Measurements from ENCODE around the gene NFIB. TPM values are rescaled to one million over a fixed set of nuclear protein-coding genes. Genes with fewer than 3 reads are reported as not detected.

Gene NFIB
- total RNA-seq, 1 experiment from 2014 or later, result 12.5 TPM

GRCh38 chr9:14089051-14089803 lies 224.7 kb downstream of the NFIB start (continued):
- TF ChIP-seq ZSCAN18 (CRISPR knock-in tag; IDR thresholded peaks at IDR 0.05), result no peak
- no peak for TF ChIP-seq SMAD3 (CRISPR knock-in tag; IDR thresholded peaks at IDR 0.05; ENCODE audit: borderline replicate concordance)
- no peak for TF ChIP-seq GTF2I (CRISPR knock-in tag; conservative IDR thresholded peaks at IDR 0.05)

DNA sequence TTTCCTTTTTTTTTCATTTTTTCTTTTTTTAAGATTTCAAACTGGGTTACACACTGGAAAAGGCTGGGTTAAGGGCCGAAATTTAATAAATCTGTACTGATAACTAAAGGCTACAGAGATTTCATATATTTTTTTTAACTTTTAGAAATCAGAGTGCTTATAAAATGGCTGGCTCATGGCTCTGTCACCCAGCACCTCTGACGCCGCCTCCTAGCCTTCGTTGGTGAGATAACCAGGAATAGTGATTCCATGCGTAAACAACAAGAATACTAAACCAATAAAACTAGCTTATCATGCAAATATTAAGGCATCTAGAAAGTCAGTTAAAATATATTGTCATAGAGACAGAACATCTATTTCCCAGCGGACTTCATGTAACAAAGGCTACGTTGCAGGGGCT lies 226.4 kb downstream of the NFIB start:
- POLR2A ChIA-PET, result no interaction called here
- CTCF ChIA-PET, result no interaction called here
- no peaks in the 10 kb centered on the region for H3K27me3 Mint-ChIP-seq (ENCODE audit: low read depth)
- TF ChIP-seq ZNF138 (CRISPR knock-in tag; conservative IDR thresholded peaks at IDR 0.05), result no peak
- no peak for TF ChIP-seq ZNF232 (CRISPR knock-in tag; IDR thresholded peaks at IDR 0.05)
- TF ChIP-seq SOX15 (CRISPR knock-in tag; IDR thresholded peaks at IDR 0.05), result no peak
- no peak overlapping the region for H3K4me3 Mint-ChIP-seq
- no peak for DNase-seq (ENCODE audit: low spot score)
- H3K36me3 Mint-ChIP-seq, result no peaks in the 10 kb centered on the region
- H3K4me1 Mint-ChIP-seq, result peaks cover 24% of the 10 kb centered on the region
- H3K9me3 Mint-ChIP-seq, result no peaks in the 10 kb centered on the region
- peak; percentile 30; the same call in 1 of the 2 replicates for ATAC-seq
- H3K27ac Mint-ChIP-seq, result no peak overlapping the region

DNA sequence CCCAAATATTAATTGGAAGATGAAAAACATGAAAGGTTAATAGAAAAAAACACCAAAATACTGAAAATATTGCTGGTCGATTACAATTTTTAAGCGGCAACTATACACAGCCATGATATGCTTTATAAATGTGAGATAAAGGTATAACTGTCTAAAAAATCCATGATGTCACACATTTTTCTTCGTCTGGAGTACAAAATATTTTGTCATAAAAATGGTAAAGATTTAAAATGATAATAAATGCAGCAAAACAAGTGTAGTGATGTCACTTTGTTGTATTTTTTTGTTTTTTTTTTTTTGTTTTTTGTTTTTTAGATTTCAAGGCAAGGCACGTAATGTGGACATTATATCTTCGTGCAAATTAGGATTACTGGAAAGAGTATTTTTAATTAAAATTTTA lies 227.4 kb downstream of the NFIB start:
- no peak overlapping the region for H3K4me3 Mint-ChIP-seq
- ATAC-seq (no peak), DNase-seq (ENCODE audit: low spot score) (no peak)
- POLR2A ChIA-PET, result no interaction called here
- no peaks in the 10 kb centered on the region for H3K27me3 Mint-ChIP-seq (ENCODE audit: low read depth)
- CTCF ChIA-PET, result no interaction called here
- H3K9me3 Mint-ChIP-seq, result no peaks in the 10 kb centered on the region
- TF ChIP-seq ZNF281 (CRISPR knock-in tag; IDR thresholded peaks at IDR 0.05), result no peak
- TF ChIP-seq MXD4 (CRISPR knock-in tag; IDR thresholded peaks at IDR 0.05; ENCODE audit: borderline replicate concordance), result no peak
- no peak for TF ChIP-seq JAZF1 (CRISPR knock-in tag; IDR thresholded peaks at IDR 0.05)
- no peak for TF ChIP-seq KAT7 (CRISPR knock-in tag; IDR thresholded peaks at IDR 0.05; ENCODE audit: borderline replicate concordance)
- TF ChIP-seq RELA (CRISPR knock-in tag; IDR thresholded peaks at IDR 0.05; ENCODE audit: borderline replicate concordance), result no peak
- TF ChIP-seq HMGA2 (CRISPR knock-in tag; IDR thresholded peaks at IDR 0.05), result no peak
- TF ChIP-seq JUN (CRISPR knock-in tag; IDR thresholded peaks at IDR 0.05), result no peak
- no peak for TF ChIP-seq NFE2L1 (CRISPR knock-in tag; IDR thresholded peaks at IDR 0.05)
- TF ChIP-seq ESRRA (CRISPR knock-in tag; IDR thresholded peaks at IDR 0.05; ENCODE audit: borderline replicate concordance), result no peak
- no peak for TF ChIP-seq ZNF396 (CRISPR knock-in tag; IDR thresholded peaks at IDR 0.05; ENCODE audit: borderline replicate concordance)
- TF ChIP-seq, protein P1, sequence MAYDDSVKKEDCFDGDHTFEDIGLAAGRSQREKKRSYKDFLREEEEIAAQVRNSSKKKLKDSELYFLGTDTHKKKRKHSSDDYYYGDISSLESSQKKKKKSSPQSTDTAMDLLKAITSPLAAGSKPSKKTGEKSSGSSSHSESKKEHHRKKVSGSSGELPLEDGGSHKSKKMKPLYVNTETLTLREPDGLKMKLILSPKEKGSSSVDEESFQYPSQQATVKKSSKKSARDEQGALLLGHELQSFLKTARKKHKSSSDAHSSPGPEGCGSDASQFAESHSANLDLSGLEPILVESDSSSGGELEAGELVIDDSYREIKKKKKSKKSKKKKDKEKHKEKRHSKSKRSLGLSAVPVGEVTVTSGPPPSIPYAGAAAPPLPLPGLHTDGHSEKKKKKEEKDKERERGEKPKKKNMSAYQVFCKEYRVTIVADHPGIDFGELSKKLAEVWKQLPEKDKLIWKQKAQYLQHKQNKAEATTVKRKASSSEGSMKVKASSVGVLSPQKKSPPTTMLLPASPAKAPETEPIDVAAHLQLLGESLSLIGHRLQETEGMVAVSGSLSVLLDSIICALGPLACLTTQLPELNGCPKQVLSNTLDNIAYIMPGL (CRISPR knock-in tag; IDR thresholded peaks at IDR 0.05), result no peak
- TF ChIP-seq MYBL2 (CRISPR knock-in tag; IDR thresholded peaks at IDR 0.05), result no peak
- TF ChIP-seq E2F4 (CRISPR knock-in tag; IDR thresholded peaks at IDR 0.05; ENCODE audit: borderline replicate concordance, low read depth), result no peak
- TF ChIP-seq, protein P2, sequence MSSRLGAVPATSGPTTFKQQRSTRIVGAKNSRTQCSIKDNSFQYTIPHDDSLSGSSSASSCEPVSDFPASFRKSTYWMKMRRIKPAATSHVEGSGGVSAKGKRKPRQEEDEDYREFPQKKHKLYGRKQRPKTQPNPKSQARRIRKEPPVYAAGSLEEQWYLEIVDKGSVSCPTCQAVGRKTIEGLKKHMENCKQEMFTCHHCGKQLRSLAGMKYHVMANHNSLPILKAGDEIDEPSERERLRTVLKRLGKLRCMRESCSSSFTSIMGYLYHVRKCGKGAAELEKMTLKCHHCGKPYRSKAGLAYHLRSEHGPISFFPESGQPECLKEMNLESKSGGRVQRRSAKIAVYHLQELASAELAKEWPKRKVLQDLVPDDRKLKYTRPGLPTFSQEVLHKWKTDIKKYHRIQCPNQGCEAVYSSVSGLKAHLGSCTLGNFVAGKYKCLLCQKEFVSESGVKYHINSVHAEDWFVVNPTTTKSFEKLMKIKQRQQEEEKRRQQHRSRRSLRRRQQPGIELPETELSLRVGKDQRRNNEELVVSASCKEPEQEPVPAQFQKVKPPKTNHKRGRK (CRISPR knock-in tag; IDR thresholded peaks at IDR 0.05; ENCODE audit: borderline replicate concordance), result no peak
- H3K27ac Mint-ChIP-seq, result no peak overlapping the region
- peaks cover 23% of the 10 kb centered on the region for H3K4me1 Mint-ChIP-seq
- H3K36me3 Mint-ChIP-seq, result no peaks in the 10 kb centered on the region
